Cardiac muscle cell (in vitro differentiated cells and primary cell): ENCODE results near the gene CAPN5. TPM values are rescaled to one million over a fixed set of nuclear protein-coding genes. Genes with fewer than 3 reads are reported as not detected.
A peak's percentile ranks its signal among the peaks of the same experiment; 100 is the strongest.

ENCODE experiments used
- DNase-seq, 2 donors: peaks; one replicate each; pipeline versions ENCODE4 v3.0.0 to v3.0.0-alpha.2; 2010 to 2017; ENCODE audit warnings: low read depth in 1 of 2, low spot score in 1 of 2
- H3K27ac ChIP-seq: fragments of 200-600 bp; sonication (generic); 2 replicates; pipeline ENCODE4 v1.5.1; 2016
- H3K27me3 ChIP-seq: fragments of 200-600 bp; sonication (generic); 2 replicates; pipeline ENCODE4 v1.6.0; 2016; ENCODE audit warnings: control low read depth
- H3K36me3 ChIP-seq: fragments of 200-600 bp; sonication (generic); 2 replicates; pipeline ENCODE4 v1.5.1; 2016; ENCODE audit warnings: control low read depth
- H3K4me1 ChIP-seq: fragments of 200-600 bp; sonication (generic); 2 replicates; pipeline ENCODE4 v1.8.1; 2017; ENCODE audit warnings: low read depth, mild to moderate bottlenecking, mixed run types
- H3K4me3 ChIP-seq: fragments of 200-600 bp; sonication (generic); 2 replicates; pipeline ENCODE4 v1.5.1; 2016; ENCODE audit warnings: mild to moderate bottlenecking
- H3K9me3 ChIP-seq: fragments of 200-600 bp; sonication (generic); 2 replicates; pipeline ENCODE4 v1.5.1; 2017; ENCODE audit warnings: low read depth, mild to moderate bottlenecking, control low read depth
- CTCF ChIP-seq: IDR thresholded peaks from 2 replicates; pipeline ENCODE4 v1.5.1; 2012; ENCODE audit warnings: low read depth, mild to moderate bottlenecking, low read length
- polyA plus RNA-seq: library from polyadenylated mRNA; unstranded; fragments of >200 nt; fragmentation: Nextera tagmentation; extraction: Ambion mirVana; gene quantifications from 2 replicates; pipeline ENCODE4 v1.2.1, GENCODE V29; 2016
- total RNA-seq: library from RNA; depleted of rRNA; stranded (reverse); fragments of >200 nt; gene quantifications from 2 replicates; pipeline ENCODE4 v1.2.3, GENCODE V29; 2016

CAPN5 gene
- total and polyA plus RNA-seq, 2 experiments from 2014 or later: 9.8 to 10.0 TPM

DNA sequence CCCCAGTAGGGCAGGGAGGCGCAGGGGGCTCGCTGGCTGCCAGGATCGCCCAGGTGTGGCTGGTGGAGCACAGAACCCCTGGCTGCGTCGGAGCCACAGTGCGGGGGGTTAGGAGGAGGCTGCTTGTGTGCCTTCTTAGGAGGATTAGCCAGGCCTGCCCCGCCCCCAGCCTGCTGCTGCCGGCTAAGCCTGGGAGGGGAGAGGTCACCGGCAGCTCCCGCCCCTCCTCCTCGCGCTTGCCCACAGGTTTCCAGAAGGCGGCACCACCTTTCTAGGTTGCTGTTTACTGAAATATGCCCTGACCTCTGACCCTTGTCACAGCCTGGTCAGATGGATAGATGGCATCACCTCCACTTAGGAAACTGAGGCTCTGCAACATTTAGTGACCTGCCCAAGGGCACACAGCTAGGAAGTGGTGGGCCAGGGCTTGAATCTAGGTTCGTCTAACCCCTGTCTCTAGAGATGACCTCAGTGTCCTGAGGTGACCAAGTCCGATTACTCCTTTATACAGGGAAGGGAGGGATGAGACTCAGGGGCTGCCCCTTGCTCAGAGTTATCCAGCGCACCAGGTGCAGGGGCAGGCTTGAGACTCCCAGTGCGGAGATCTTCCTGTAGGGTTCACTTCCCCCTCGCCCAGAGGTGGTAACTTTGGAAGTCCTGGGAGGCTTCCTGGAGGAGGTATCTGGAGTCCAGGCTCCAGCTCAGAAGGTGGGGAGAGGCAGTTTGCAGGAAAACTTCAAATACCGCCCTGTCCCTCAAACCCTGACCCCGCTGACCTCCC is 105.3 kb downstream of the CAPN5 start:
- TF ChIP-seq CTCF: no peak
- no peaks in the 10 kb centered on the region for H3K27me3 ChIP-seq
- H3K9me3 ChIP-seq: no peaks in the 10 kb centered on the region
- no peaks in the 10 kb centered on the region for H3K36me3 ChIP-seq
- no peak overlapping the region for H3K4me3 ChIP-seq
- H3K4me1 ChIP-seq: peaks cover 7% of the 10 kb centered on the region
- peak in 1 of 2 donors; percentile 68 for DNase-seq
- H3K27ac ChIP-seq: no peak overlapping the region

DNA sequence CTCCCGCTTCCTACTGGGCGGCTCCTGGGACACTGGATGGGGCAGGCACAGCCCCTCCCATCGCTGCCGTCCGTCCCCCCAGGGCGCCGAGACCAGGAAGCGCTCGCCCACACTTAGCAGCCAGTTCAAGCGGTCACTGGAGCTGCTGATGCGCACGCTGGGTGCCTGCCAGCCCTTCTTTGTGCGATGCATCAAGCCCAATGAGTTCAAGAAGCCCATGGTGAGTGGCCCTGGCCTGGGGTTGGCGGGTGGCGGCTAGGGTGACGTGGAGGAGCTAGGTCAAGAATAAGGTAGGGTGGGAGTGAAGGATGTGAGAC is 105.9 kb downstream of the CAPN5 start:
- H3K27ac ChIP-seq: no peak overlapping the region
- no peaks in the 10 kb centered on the region for H3K9me3 ChIP-seq
- peaks cover 7% of the 10 kb centered on the region for H3K4me1 ChIP-seq
- no peak for TF ChIP-seq CTCF
- no peaks in the 10 kb centered on the region for H3K36me3 ChIP-seq
- peak in 1 of 2 donors; percentile 21 for DNase-seq
- no peak overlapping the region for H3K4me3 ChIP-seq
- no peaks in the 10 kb centered on the region for H3K27me3 ChIP-seq

DNA sequence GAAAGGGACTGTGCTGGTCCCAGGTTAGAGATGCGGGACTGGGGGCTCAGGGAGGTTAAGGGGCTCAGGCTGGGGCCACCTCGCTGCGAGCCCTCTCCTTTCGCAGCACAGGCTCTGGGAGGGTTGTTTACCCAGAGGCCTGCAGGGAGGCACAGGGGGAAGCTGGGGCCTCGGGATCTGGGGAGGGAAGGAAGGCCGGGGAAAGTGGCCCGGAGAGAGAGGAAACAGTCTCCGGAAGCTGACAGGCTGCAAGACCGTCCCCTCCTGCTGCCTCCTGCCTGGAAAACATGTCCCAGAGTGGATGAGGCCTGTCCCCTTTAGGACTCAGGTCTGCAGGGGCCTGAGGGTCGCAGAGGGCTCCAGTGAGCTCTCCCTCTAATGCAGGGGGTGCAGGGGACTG is 106.7 kb downstream of the CAPN5 start:
- no peaks in the 10 kb centered on the region for H3K36me3 ChIP-seq
- H3K4me1 ChIP-seq: peaks cover 7% of the 10 kb centered on the region
- no peaks in the 10 kb centered on the region for H3K27me3 ChIP-seq
- no peak overlapping the region for H3K27ac ChIP-seq
- no peak for TF ChIP-seq CTCF
- no peaks in the 10 kb centered on the region for H3K9me3 ChIP-seq
- DNase-seq: no peak
- no peak overlapping the region for H3K4me3 ChIP-seq

DNA sequence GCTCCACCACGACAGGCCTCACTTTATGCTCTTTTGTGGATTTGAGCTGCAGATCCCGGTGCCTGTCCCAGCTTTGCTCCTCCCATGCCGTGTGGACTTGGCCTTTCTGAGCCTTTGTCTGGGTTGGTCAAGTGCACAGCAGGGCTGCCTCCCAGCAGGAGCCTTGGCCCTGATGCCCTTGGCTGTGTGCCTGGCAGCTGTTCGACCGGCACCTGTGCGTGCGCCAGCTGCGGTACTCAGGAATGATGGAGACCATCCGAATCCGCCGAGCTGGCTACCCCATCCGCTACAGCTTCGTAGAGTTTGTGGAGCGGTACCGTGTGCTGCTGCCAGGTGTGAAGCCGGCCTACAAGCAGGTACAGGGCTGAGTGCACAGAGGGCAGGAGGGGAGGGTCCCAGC is 107.8 kb downstream of the CAPN5 start:
- H3K27ac ChIP-seq: no peak overlapping the region
- no peak for DNase-seq
- no peaks in the 10 kb centered on the region for H3K27me3 ChIP-seq
- no peak overlapping the region for H3K4me3 ChIP-seq
- H3K4me1 ChIP-seq: peaks cover 7% of the 10 kb centered on the region
- no peaks in the 10 kb centered on the region for H3K9me3 ChIP-seq
- no peak for TF ChIP-seq CTCF
- no peaks in the 10 kb centered on the region for H3K36me3 ChIP-seq

DNA sequence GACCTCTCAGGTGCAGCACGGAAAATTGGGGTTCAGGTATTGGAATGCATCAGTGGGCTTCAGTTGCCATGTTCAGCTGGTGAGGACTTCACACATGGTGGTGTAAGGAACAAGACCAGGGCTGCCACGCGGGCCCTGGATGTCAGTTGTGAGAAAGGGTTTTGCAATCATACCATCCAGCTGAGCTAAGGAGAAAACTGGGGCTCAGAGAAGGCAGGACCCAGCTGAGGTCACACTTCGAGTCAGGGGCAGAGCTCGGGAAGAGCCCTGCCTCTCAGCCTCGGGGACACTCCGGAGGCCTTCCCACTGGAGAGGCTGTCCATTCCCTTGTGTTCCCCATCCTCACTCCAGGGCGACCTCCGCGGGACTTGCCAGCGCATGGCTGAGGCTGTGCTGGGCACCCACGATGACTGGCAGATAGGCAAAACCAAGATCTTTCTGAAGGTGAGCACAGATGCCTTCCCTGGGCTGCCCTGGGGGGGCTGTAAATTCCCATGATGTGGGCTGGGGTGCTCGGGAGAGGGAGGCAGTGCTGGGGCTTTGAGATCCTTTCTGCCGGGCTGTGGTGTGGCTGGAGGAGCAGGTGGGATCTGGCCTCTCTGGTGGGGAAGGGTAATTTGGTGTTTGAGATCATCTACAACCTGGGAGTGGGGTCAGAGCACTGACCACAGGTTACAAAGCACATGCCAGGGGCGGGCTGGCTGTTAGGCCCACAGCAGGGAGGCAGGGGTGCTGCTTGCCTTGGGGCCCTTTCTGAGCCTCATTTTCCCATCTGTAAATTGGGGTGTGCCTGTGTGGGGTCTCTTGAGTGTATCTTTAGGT is 108.5 kb downstream of the CAPN5 start:
- Histone ChIP-seq H3K4me1 (peaks cover 7% of the 10 kb centered on the region), H3K27ac (no peak overlapping the region), H3K4me3 (no peak overlapping the region), H3K36me3 (no peaks in the 10 kb centered on the region), H3K9me3 (no peaks in the 10 kb centered on the region), H3K27me3 (no peaks in the 10 kb centered on the region)
- no peak for DNase-seq
- TF ChIP-seq CTCF: no peak

Other genes with a start within 250 kb of the CAPN5 start
- gene ACER3, start 206.1 kb upstream of the CAPN5 start, total RNA-seq: 5.6 and 7.3 TPM in 2 replicates
- 9.8 and 13.4 TPM in 2 replicates for gene ACER3, start 206.1 kb upstream of the CAPN5 start, polyA plus RNA-seq
- gene B3GNT6, start 32.6 kb upstream of the CAPN5 start, total RNA-seq: not detected in 2 replicates
- not detected in 2 replicates for gene B3GNT6, start 32.6 kb upstream of the CAPN5 start, polyA plus RNA-seq
- not detected in 2 replicates for gene OMP, start 35.9 kb downstream of the CAPN5 start, total RNA-seq
- not detected in 2 replicates for gene OMP, start 35.9 kb downstream of the CAPN5 start, polyA plus RNA-seq
- 1.4 and 1.6 TPM in 2 replicates for gene MYO7A, start 61.3 kb downstream of the CAPN5 start, total RNA-seq
- gene MYO7A, start 61.3 kb downstream of the CAPN5 start, polyA plus RNA-seq: 0.25 and 0.48 TPM in 2 replicates
- gene GDPD4, start 234.7 kb downstream of the CAPN5 start, total RNA-seq: not detected in 2 replicates
- gene GDPD4, start 234.7 kb downstream of the CAPN5 start, polyA plus RNA-seq: not detected in 2 replicates